HAP-1 (cell line): ENCODE results near the gene BLM.
"Not testable (repeated sequence)": the region's sequence is repeated elsewhere in the genome, so short reads cannot be mapped to it uniquely, and the experiment has no call there.

Source experiments
- DNase-seq, 2 experiments: peaks; one replicate each; pipeline ENCODE4 v3.0.0-alpha.2; 2016 to 2020; ENCODE audit warnings: low spot score in 2 of 2
- H3K27me3 ChIP-seq: fragments of 250-450 bp; sonication (Bioruptor Pico); 2 replicates; pipeline ENCODE4 v1.5.1; 2020; ENCODE audit warnings: low read depth, mild to moderate bottlenecking, moderate library complexity
- H3K36me3 ChIP-seq: fragments of 250-450 bp; sonication (Bioruptor Pico); replicated peaks from 2 replicates; pipeline ENCODE4 v1.5.1; 2020; ENCODE audit warnings: mild to moderate bottlenecking
- H3K4me1 ChIP-seq: fragments of 250-450 bp; sonication (Bioruptor Pico); 2 replicates; pipeline ENCODE4 v1.5.1; 2020; ENCODE audit warnings: mild to moderate bottlenecking
- H3K4me3 ChIP-seq: fragments of 250-450 bp; sonication (Bioruptor Pico); 2 replicates; pipeline ENCODE4 v1.5.1; 2020; ENCODE audit warnings: mild to moderate bottlenecking, moderate library complexity
- H3K9me3 ChIP-seq: fragments of 250-450 bp; sonication (Bioruptor Pico); 2 replicates; pipeline ENCODE4 v1.5.1; 2020; ENCODE audit warnings: mild to moderate bottlenecking, moderate library complexity
- in situ Hi-C: fragments of 300-500 bp; cut with MboI; formaldehyde crosslinking; loops from 3 replicates; pipeline ENCODE4 v1.14.3; 2020; ENCODE audit warnings: low sequenced_read_pairs, inconsistent platforms, mixed read lengths

Gene BLM

DNA sequence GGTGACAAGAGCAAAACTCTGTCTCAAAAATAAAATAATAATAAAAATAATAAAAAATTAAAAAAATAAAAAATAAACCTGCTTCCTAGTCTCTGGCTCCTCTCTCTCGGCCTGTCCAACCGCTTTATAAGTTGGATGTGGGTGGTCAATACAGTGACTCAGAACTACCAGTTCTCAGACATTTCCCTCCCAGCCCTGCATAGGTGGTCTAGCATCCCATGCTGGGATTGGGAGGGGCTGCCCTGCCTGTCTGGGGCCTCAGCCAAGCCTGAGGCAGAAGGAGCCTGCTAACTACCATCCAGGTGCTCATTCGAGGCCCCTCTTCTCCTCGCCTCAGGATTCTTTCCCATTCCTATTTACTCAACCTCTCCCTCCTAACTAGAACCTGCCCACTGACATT is 33.3 kb upstream of the BLM start:
- peaks cover 15% of the 10 kb centered on the region for H3K4me1 ChIP-seq
- no peak for DNase-seq
- H3K4me3 ChIP-seq = no peak overlapping the region
- in situ Hi-C loops = no loop called here
- no peaks in the 10 kb centered on the region for H3K27me3 ChIP-seq
- H3K36me3 ChIP-seq = no peaks in the 10 kb centered on the region
- H3K9me3 ChIP-seq = peaks cover under 1% of the 10 kb centered on the region; the same call in 1 of the 2 replicates

DNA sequence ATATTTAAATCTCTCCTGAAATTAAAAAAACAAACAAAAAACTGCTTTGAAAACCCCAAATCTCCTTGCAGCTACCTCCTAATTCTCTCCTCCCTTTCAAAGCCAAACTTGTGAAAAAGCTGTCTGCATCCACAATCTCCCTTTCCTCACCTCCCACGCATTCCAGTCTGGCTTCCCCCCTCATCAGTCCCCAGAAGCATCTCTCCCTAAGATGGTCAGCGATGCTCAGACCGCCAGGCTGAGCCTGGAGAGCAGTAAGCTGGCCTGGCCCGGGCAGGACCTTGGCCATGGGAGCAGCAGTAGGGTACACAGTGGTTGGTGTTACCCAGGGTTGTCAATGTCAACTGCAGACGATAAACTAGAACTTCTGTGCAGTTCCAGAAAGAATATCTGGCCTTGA is 32.9 kb upstream of the BLM start:
- Histone ChIP-seq H3K36me3 (no peaks in the 10 kb centered on the region), H3K4me1 (peaks cover 15% of the 10 kb centered on the region), H3K9me3 (peaks cover 2% of the 10 kb centered on the region; the same call in 1 of the 2 replicates), H3K27me3 (no peaks in the 10 kb centered on the region), H3K4me3 (no peak overlapping the region)
- in situ Hi-C loops = no loop called here
- no peak for DNase-seq

DNA sequence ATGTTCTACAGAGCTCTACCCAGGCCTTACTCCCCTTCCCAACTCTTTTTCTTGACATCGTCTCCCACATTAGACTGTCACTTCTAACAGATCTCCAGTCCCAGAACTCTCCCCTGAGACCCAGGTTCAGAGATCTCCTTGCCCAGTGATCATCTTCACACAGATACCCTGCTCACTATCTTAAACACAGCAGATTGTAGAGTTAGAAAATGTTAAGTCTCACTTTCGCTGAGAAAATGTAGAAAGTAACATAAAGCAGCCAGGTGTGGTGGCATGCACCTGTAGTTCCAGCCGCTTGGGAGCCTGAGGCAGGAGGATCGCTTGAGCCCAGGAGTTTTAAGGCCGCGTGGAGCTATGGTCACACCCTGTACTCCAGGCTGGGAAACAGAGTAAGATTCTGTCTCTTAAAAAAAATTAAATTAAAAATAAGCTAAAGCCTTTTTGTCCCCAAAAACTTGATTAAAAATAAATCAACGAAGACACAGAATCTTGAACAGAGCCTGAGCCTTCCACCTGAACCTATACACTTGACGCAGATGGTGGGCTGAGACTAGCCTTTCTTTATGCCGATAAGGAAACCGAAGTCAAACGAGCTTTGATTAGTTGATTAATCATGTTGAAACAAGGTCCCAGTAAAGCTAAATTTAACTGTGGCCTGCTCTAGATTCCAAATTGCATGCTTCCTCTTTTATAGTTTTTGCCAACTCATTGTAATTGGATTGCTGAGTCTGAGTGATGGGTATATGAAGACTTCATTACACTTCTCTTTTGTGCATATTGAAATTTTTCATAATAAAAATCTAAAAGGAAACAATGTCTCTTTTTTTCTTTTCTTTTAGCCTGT is 31.3 kb upstream of the BLM start:
- Histone ChIP-seq H3K9me3 (peaks cover 2% of the 10 kb centered on the region; the same call in 1 of the 2 replicates), H3K27me3 (no peaks in the 10 kb centered on the region), H3K36me3 (no peaks in the 10 kb centered on the region), H3K4me1 (peaks cover 15% of the 10 kb centered on the region), H3K4me3 (no peak overlapping the region)
- in situ Hi-C loops = no loop called here
- DNase-seq = no peak

DNA sequence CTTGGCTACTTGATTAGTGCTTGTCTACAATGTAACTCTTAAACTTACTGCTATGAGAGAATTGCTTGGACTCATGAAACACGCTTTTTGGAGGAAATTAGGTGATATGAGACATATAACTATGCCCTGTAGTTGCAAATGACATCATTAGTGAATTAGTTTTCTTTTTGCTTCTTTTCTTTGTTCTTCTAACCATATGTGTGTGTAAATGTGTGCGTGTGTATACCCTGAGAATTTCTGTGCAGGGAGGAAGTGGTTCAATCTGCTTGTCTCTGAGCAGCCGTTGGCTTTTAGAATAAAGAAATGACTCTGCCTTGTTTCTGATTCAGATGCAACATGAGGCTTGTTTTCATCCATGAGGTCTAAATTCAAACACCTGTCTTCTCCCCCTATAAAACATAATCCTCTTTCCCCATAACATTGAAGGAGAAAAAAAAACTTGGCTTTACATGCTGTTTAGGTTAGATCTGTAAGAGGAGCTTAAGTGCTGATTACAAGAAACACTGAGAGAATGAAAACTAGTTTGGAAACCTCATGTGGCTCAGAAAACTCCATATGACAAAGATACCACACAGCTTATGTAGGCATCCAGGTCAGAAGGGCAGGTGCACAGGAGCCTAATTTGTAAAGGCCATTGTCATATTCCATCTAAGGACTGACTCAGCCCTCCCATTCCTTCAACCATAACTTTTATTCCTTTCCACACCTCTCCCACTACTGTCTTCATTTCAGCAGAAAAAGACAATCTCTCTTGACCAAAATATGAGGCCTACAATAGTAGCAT is 30.5 kb upstream of the BLM start:
- peaks cover 2% of the 10 kb centered on the region; the same call in 1 of the 2 replicates for H3K9me3 ChIP-seq
- H3K4me3 ChIP-seq = no peak overlapping the region
- no peaks in the 10 kb centered on the region for H3K27me3 ChIP-seq
- no peaks in the 10 kb centered on the region for H3K36me3 ChIP-seq
- H3K4me1 ChIP-seq = peaks cover 15% of the 10 kb centered on the region
- peak in 1 of 2 experiments; percentile 63 for DNase-seq
- in situ Hi-C loops = no loop called here

DNA sequence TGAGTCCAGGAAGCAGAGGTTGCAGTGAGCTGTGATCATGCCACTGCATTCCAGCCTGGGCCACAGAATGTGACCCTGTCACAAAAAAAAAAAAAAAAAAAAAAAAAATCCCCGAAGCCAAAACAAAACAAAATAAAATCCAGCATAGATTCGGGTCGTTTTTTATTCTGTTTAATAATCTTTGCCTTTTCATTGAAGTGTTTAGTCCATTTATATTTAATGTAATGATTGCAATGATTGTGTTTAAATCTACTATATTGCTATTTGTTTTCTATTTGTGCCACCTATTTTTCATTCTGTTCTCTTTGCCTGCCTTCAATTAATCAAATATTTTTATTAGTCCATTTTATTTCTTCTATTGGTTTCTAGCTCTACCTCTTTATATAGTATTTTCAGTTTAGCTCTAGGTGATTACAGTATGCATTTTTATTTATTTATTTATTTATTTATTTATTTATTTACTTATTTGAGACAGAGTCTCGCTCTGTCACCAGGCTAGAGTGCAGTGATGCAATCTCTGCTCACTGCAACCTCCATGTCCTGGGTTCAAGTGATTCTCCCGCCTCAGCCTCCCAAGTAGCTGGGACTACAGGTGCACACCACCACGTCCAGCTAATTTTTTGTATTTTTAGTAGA is 27.7 kb upstream of the BLM start:
- peaks cover 15% of the 10 kb centered on the region for H3K4me1 ChIP-seq
- H3K27me3 ChIP-seq, H3K4me3 ChIP-seq, in situ Hi-C loops, H3K36me3 ChIP-seq, H3K9me3 ChIP-seq, DNase-seq: not testable (repeated sequence)

DNA sequence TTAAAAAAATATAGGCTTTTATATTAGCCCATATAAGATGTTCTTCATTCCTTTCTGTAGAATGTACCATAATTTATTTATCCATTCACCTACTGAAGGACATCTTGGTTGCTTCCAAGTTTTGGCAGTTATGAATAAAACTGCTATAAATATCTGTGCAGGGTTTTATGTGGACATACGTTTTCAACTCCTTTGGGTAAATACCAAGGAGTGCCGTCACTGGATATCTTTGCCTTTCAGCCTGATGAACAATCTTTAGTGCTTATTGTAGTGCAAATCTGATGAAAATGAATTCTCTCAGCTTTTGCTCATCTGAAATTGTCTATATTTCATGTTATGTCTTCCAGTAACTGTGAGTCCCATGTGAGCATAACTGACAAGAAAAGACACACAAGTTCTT is 26.6 kb upstream of the BLM start:
- H3K4me3 ChIP-seq = no peak overlapping the region
- H3K9me3 ChIP-seq = peaks cover 2% of the 10 kb centered on the region; the same call in 1 of the 2 replicates
- H3K36me3 ChIP-seq = no peaks in the 10 kb centered on the region
- no peak for DNase-seq
- H3K27me3 ChIP-seq = no peaks in the 10 kb centered on the region
- in situ Hi-C loops = no loop called here
- peaks cover 15% of the 10 kb centered on the region for H3K4me1 ChIP-seq

DNA sequence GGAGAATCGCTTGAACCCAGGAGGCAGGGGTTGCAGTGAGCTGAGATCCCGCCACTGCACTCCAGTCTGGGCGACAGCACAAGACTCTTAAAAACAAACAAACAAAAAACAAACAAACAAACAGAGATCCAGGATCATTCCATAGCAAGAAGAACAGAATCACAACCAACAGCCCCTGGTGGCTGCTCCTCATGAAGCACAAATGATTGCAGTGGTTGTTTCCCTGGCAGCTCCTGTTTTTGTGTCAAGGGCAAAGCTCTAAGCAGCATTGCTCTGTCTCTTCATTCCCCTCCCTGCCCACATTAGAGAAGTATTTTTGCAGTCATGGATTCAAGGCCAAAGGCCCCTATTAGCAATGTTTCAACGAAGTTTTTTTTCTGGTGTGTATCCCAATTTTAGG is 25.8 kb upstream of the BLM start:
- no peak overlapping the region for H3K4me3 ChIP-seq
- H3K4me1 ChIP-seq = peaks cover 10% of the 10 kb centered on the region
- DNase-seq = no peak
- no peaks in the 10 kb centered on the region for H3K36me3 ChIP-seq
- peaks cover 2% of the 10 kb centered on the region; the same call in 1 of the 2 replicates for H3K9me3 ChIP-seq
- in situ Hi-C loops = no loop called here
- no peaks in the 10 kb centered on the region for H3K27me3 ChIP-seq

DNA sequence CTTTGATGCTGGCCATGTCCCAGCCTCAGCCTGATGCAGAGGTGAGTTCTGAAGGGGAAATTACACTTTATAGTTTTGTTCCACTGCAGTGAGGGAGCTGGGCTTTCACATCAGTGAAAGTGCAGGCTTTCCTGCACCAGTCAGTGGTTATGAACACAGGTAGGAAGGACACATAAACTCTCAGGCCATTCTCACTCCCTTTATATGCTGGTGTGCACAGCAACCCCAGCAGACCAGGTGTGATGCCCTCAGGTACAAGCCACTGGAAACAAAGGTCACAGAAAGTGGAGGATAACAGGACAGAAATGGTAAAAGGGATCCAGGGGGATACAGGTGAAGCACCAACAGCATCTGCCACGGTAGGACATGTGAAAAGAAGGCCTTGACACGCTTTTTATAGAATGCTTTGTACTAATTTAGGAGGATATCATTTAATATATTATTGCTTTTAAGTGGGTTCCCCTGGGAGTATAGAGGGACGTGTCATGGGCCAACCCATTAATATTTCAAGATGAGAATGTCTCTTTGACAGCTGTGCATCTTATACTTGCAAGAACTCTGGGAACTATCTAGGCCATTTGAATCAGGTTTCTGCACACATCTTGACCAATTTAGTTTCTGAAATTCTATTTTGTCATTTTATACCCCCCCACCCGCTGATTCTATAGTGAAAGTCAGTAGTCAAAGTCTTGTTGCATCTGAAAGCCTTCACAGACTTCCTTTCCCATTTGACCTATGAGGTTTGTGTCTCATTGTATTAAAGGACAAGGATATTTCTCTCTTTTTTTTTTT is 25.0 kb upstream of the BLM start:
- no peak for DNase-seq
- in situ Hi-C loops = no loop called here

DNA sequence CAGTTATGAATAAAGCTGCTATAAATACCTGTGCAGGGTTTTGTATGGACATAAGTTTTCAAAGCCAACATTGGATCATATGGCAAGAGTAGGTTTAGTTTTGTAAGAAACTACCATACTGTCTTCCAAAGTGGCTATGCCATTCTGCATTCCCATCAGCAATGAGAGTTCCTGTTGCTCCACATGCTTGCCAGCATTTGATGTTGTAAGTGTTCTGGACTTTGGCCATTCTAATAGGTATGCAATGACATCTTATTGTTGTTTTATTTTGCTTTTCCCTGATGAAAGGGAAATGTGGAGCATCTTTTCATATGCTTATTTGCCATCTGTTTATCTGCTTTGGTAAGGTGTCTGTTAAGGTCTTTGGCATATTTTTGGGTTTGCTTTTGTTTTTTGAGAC is 22.2 kb upstream of the BLM start:
- in situ Hi-C loops = no loop called here

More for the DNA sequence above, 25.0 kb upstream of the BLM start:
- Histone ChIP-seq H3K9me3 (peaks cover 2% of the 10 kb centered on the region; the same call in 1 of the 2 replicates), H3K4me3 (no peak overlapping the region), H3K27me3 (no peaks in the 10 kb centered on the region), H3K36me3 (no peaks in the 10 kb centered on the region), H3K4me1 (peaks cover 2% of the 10 kb centered on the region)

DNA sequence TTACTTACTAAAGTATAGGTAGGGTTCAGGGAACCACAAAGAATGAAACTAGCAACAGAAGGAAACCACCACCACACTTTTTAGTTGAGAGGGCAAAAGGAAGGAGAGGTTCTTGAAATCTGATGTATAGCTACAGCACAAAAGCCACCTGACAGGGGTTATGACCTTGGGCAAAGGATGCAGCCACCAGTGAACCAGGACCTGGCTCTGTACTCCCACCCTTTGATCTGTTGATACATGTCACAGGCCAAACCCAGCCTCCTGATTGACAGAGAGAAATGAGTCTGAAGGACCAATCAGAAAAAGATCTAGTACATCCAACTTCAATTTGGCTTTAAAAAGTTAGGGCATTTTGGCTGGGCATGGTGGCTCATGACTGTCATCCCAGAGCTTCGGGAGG is 20.0 kb upstream of the BLM start:
- no peaks in the 10 kb centered on the region for H3K27me3 ChIP-seq
- H3K36me3 ChIP-seq = no peaks in the 10 kb centered on the region
- no peaks in the 10 kb centered on the region for H3K9me3 ChIP-seq
- in situ Hi-C loops = no loop called here
- H3K4me3 ChIP-seq = no peak overlapping the region
- no peak for DNase-seq
- peaks cover 2% of the 10 kb centered on the region for H3K4me1 ChIP-seq

More for the DNA sequence above, 22.2 kb upstream of the BLM start:
- no peaks in the 10 kb centered on the region for H3K9me3 ChIP-seq
- no peaks in the 10 kb centered on the region for H3K4me1 ChIP-seq
- no peak overlapping the region for H3K4me3 ChIP-seq
- DNase-seq = no peak
- no peaks in the 10 kb centered on the region for H3K36me3 ChIP-seq
- no peaks in the 10 kb centered on the region for H3K27me3 ChIP-seq

DNA sequence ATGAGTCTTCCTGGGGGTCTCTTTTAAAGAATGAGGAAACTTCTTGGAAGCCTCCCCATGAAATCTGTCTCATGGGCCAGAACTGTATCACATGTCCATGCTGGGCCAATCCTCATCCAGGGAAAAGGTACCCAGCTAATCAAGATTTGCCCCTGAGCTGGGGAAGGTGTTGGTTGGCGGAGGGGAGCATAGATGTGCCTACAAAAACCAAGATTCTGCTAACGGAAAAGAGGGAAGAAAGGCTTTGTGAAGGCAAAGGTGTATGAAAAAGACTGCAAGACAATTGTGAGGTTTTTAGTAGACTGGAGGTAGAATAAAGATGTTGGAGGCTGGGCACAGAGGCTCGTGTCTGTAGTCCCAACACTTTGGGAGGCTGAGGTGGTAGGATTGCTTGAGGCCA is 18.5 kb upstream of the BLM start:
- no peaks in the 10 kb centered on the region for H3K9me3 ChIP-seq
- peaks cover 2% of the 10 kb centered on the region for H3K4me1 ChIP-seq
- in situ Hi-C loops = no loop called here
- no peaks in the 10 kb centered on the region for H3K36me3 ChIP-seq
- no peaks in the 10 kb centered on the region for H3K27me3 ChIP-seq
- H3K4me3 ChIP-seq = no peak overlapping the region
- DNase-seq = no peak

DNA sequence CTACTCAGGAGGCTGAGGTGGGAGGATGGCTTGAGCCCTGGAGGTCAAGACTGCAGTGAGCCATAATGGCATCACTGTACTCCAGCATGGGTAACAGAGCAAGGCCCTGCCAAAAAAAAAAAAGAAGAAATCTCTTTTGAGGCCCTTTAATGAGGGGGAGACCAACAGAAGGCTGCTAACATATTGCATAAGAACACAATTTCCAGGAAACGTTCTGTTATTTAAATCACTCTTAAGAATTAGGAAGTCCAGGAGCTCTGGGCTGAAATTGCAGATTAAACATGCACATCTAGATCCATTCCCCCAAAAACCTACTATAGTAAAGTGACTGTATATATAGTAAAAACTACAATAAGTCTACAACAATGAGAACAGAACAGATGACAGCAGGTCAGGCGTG is 16.1 kb upstream of the BLM start:
- H3K9me3 ChIP-seq = 0 out of 2 replicates have a peak, but pooled peaks cover 3% of the 10 kb centered on the region
- H3K4me1 ChIP-seq = peaks cover 2% of the 10 kb centered on the region
- in situ Hi-C loops = no loop called here
- no peak for DNase-seq
- H3K36me3 ChIP-seq = no peaks in the 10 kb centered on the region
- no peak overlapping the region for H3K4me3 ChIP-seq
- H3K27me3 ChIP-seq = no peaks in the 10 kb centered on the region
